ENCODE measurements around the gene HNRNPA2B1. TPM values are rescaled to one million over a fixed set of nuclear protein-coding genes. Genes with fewer than 3 reads are reported as not detected.

Gene HNRNPA2B1
- total and polyA plus RNA-seq, 2 of the 4 experiments (the other 2 are of a cell fraction) = 49.3 to 515 TPM

DNA sequence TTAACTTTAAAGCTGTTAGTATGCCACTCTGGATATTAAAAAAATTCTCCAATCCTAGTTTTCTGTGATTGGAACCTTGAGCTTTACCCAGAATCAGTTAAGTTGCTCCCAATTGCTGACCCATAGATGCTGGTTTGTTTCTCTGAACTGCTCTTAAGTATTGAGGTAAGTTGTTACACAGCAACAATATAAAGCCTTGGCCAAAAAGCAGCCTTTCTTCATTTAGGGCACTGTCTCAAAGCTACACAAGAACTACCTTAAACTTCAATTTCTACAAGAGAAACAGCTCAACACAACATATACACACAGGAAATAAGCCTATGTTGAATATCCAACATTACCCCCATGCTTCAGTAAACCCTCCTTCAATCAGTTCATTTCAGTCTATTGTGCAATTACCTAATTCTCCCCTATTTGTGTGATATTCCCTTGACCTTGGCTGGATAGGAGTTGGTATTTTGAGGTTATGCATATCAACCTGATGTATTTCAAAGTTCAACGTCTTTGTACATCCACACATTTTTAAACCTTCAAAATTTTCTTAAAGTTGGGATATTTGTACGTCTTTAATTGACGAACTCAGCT lies 11.5 kb downstream of the HNRNPA2B1 start:
- Histone ChIP-seq H4K5ac (ENCODE audit: low read depth, low read length) (no peak overlapping the region), H2BK5ac (ENCODE audit: low read depth, low read length, poor library complexity, severe bottlenecking) (no peak overlapping the region), H3K56ac (ENCODE audit: extremely low read depth, insufficient read depth, low read length) (no peak overlapping the region), H4K20me1 (ENCODE audit: insufficient read depth, low read length) (peaks cover 71% of the 10 kb centered on the region), H3K4me1 (ENCODE audit: control insufficient read depth, insufficient read depth, low read length) (no peaks in the 10 kb centered on the region; the same call in 1 of the 2 replicates), H3K36me3 (ENCODE audit: control insufficient read depth, insufficient read depth, low read length) (peaks cover 37% of the 10 kb centered on the region), H2BK15ac (ENCODE audit: low read depth, low read length) (no peak overlapping the region), H3K9ac (ENCODE audit: low read depth, low read length) (no peak overlapping the region), H2BK120ac (ENCODE audit: low read depth, low read length) (no peak overlapping the region), H4K8ac (ENCODE audit: low read depth in 2 of 2, low read length in 2 of 2) (no peak overlapping the region), H3K9me1 (ENCODE audit: insufficient read depth, low read length) (no peaks in the 10 kb centered on the region), H3K18ac (ENCODE audit: low read depth, low read length) (no peak overlapping the region), H2AK5ac (ENCODE audit: low read depth, low read length) (no peak overlapping the region), H3K14ac (replicated peaks; ENCODE audit: low read depth, low read length) (no peak overlapping the region), H2AK9ac (replicated peaks; ENCODE audit: low read depth, low read length, poor library complexity) (no peak overlapping the region), H3K27me3 (ENCODE audit: control insufficient read depth, insufficient read depth, low read length) (no peaks in the 10 kb centered on the region), H3K79me1 (ENCODE audit: low read depth in 1 of 2, low read length in 2 of 2) (peaks cover 35 to 58% of the 10 kb centered on the region in 2 experiments), H3K4ac (ENCODE audit: low read depth, low read length) (no peak overlapping the region), H3K4me2 (ENCODE audit: low read depth, low read length) (no peak overlapping the region), H3K4me3 (ENCODE audit: insufficient read depth, low read depth, low read length) (no peak overlapping the region), H2AFZ (replicated peaks; ENCODE audit: low read length, poor library complexity) (no peak overlapping the region), H3K9me3 (ENCODE audit: control insufficient read depth, insufficient read depth, low read length) (no peaks in the 10 kb centered on the region), H3K27ac (ENCODE audit: insufficient read depth, low read length) (no peak overlapping the region), H4K91ac (ENCODE audit: insufficient read depth, low read depth, low read length) (no peak overlapping the region), H2BK20ac (ENCODE audit: low read depth, low read length) (no peak overlapping the region), H3K23ac (ENCODE audit: low read depth, low read length) (no peak overlapping the region)
- ChIA-PET CTCF (interaction anchor here (0.6 to 2.0 kb wide), 3 partner anchors 9 to 967 kb away, joined by 3 to 7 read pairs (median 7); partner anchors contain the start of gene HOXA7), POLR2A (ENCODE audit: unreplicated experiment) (interaction anchor here (0.6 to 1.1 kb wide), 4 partner anchors 9 to 28 kb away, joined by 3 to 4 read pairs (median 3); no protein-coding TSS in a partner anchor)
- WGBS, 2 experiments (ENCODE audit: extremely low coverage in 2 of 2, insufficient read length in 1 of 2) = no CpG with 5 or more reads among the region's 3 CpGs
- DNase-seq (no peak), ATAC-seq (ENCODE audit: low read depth) (no peak)
- no TSS peak for BruUV-seq (replicated peaks)
- dilution Hi-C loops (cut with HindIII; ENCODE audit: low sequenced_read_pairs, unreplicated experiment) = no loop called here
- in situ Hi-C loops (cut with MboI; ENCODE audit: low sequenced_read_pairs) = no loop called here
- intact Hi-C loops (cut with micrococcal nuclease) = no loop called here
- TF ChIP-seq RAD21 (IDR thresholded peaks at IDR 0.05; ENCODE audit: low read length) (no peak), CEBPB (IDR thresholded peaks at IDR 0.05; ENCODE audit: low read depth, low read length) (peak; percentile 81), MXI1 (IDR thresholded peaks at IDR 0.05; ENCODE audit: borderline replicate concordance, low read depth, low read length) (no peak), POLR2A (IDR thresholded peaks at IDR 0.05; ENCODE audit: low read depth, low read length) (no peak; the same call in 1 of the 2 replicates)
- TF ChIP-seq, protein P1, sequence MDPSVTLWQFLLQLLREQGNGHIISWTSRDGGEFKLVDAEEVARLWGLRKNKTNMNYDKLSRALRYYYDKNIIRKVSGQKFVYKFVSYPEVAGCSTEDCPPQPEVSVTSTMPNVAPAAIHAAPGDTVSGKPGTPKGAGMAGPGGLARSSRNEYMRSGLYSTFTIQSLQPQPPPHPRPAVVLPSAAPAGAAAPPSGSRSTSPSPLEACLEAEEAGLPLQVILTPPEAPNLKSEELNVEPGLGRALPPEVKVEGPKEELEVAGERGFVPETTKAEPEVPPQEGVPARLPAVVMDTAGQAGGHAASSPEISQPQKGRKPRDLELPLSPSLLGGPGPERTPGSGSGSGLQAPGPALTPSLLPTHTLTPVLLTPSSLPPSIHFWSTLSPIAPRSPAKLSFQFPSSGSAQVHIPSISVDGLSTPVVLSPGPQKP (IDR thresholded peaks at IDR 0.05; ENCODE audit: borderline replicate concordance, low read depth, low read length) = no peak

All from IMR-90 (cell line).